NB4 (cell line): ENCODE data around the gene MERTK.

Source experiments
- TF ChIP-seq, protein P1 (sequence below): IDR thresholded peaks from one replicate; pipeline ENCODE4 v1.5.1; 2012; ENCODE audit warnings: low read depth, low read length
- TF ChIP-seq, protein P2 (sequence below): IDR thresholded peaks from 2 replicates; pipeline ENCODE4 v1.6.1; 2011; ENCODE audit warnings: low read depth, low read length

DNA sequence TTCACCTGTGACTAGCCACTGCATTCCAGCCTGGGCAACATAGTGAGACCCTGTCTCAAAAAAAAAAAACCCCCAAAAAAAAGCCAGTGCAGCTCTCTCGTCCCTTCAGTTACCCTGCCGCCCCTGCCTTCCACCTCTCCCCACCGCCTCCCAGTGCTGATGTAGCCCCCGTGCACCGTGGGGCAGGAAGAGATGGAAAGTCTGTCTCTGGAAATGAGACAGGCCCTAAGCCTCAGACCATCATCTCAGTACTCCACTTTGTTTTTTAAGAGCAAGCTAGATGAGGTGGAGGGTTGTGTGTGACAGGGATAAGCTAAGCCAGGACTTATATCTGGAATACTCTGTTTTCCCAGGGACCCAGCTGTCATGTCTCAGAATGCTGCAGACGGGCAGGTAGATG is 32.0 kb downstream of the MERTK start:
- TF ChIP-seq, protein P1, sequence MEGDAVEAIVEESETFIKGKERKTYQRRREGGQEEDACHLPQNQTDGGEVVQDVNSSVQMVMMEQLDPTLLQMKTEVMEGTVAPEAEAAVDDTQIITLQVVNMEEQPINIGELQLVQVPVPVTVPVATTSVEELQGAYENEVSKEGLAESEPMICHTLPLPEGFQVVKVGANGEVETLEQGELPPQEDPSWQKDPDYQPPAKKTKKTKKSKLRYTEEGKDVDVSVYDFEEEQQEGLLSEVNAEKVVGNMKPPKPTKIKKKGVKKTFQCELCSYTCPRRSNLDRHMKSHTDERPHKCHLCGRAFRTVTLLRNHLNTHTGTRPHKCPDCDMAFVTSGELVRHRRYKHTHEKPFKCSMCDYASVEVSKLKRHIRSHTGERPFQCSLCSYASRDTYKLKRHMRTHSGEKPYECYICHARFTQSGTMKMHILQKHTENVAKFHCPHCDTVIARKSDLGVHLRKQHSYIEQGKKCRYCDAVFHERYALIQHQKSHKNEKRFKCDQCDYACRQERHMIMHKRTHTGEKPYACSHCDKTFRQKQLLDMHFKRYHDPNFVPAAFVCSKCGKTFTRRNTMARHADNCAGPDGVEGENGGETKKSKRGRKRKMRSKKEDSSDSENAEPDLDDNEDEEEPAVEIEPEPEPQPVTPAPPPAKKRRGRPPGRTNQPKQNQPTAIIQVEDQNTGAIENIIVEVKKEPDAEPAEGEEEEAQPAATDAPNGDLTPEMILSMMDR, result no peak
- TF ChIP-seq, protein P2, sequence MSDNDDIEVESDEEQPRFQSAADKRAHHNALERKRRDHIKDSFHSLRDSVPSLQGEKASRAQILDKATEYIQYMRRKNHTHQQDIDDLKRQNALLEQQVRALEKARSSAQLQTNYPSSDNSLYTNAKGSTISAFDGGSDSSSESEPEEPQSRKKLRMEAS, result no peak
